PFSK-1 (cell line): ENCODE data around the gene SSTR3.

Experiments used
- FOXP2 ChIP-seq: optimal IDR thresholded peaks from 2 replicates; pipeline ENCODE3; 2011; ENCODE audit warnings: borderline replicate concordance, control low read depth, inconsistent platforms; ENCODE audit not compliant: insufficient read depth; ENCODE audit errors: extremely low read length, extremely low read depth
- POLR2AphosphoS5 ChIP-seq: IDR thresholded peaks from 2 replicates; pipeline ENCODE4 v1.6.1; 2012; ENCODE audit warnings: low read depth, mild to moderate bottlenecking, control low read depth, low read length, moderate library complexity
- SIN3A ChIP-seq: IDR thresholded peaks from 2 replicates; pipeline ENCODE4 v1.6.1; 2012; ENCODE audit warnings: mild to moderate bottlenecking, low read length, moderate library complexity, borderline replicate concordance; ENCODE audit not compliant: insufficient read depth
- TAF1 ChIP-seq: IDR thresholded peaks from 2 replicates; pipeline ENCODE4 v1.6.1; 2012; ENCODE audit warnings: low read length, control low read depth, borderline replicate concordance; ENCODE audit not compliant: insufficient read depth
- TF ChIP-seq, protein P1 (sequence below), 2 experiments: IDR thresholded peaks; 2 replicates each; pipeline versions ENCODE4 v1.6.1 to v1.8.0; 2011 to 2012; ENCODE audit warnings: low read depth in 2 of 2, low read length in 2 of 2, control low read depth in 1 of 2, inconsistent platforms in 1 of 2, mild to moderate bottlenecking in 1 of 2, moderate library complexity in 1 of 2; ENCODE audit not compliant: insufficient read depth in 1 of 2

- no peak for TF ChIP-seq POLR2AphosphoS5
- TF ChIP-seq, protein P1, sequence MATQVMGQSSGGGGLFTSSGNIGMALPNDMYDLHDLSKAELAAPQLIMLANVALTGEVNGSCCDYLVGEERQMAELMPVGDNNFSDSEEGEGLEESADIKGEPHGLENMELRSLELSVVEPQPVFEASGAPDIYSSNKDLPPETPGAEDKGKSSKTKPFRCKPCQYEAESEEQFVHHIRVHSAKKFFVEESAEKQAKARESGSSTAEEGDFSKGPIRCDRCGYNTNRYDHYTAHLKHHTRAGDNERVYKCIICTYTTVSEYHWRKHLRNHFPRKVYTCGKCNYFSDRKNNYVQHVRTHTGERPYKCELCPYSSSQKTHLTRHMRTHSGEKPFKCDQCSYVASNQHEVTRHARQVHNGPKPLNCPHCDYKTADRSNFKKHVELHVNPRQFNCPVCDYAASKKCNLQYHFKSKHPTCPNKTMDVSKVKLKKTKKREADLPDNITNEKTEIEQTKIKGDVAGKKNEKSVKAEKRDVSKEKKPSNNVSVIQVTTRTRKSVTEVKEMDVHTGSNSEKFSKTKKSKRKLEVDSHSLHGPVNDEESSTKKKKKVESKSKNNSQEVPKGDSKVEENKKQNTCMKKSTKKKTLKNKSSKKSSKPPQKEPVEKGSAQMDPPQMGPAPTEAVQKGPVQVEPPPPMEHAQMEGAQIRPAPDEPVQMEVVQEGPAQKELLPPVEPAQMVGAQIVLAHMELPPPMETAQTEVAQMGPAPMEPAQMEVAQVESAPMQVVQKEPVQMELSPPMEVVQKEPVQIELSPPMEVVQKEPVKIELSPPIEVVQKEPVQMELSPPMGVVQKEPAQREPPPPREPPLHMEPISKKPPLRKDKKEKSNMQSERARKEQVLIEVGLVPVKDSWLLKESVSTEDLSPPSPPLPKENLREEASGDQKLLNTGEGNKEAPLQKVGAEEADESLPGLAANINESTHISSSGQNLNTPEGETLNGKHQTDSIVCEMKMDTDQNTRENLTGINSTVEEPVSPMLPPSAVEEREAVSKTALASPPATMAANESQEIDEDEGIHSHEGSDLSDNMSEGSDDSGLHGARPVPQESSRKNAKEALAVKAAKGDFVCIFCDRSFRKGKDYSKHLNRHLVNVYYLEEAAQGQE (IDR thresholded peaks at IDR 0.05; ENCODE audit: insufficient read depth in 1 of 2, low read depth in 2 of 2, low read length in 2 of 2), result no peak
- TF ChIP-seq FOXP2, result no peak
- no peak for TF ChIP-seq TAF1
- TF ChIP-seq SIN3A, result no peak
Measured at GRCh38 chr22:37223965-37224551, 11.8 kb upstream of the SSTR3 start.
